Measurements from ENCODE around the gene WDR36.
"Not testable (repeated sequence)": the region's sequence is repeated elsewhere in the genome, so short reads cannot be mapped to it uniquely, and the experiment has no call there.

Gene WDR36

GRCh38 chr5:111138096-111138495 is 45.9 kb downstream of the WDR36 start:
- DNase-seq: no peak

- DNase-seq: not testable (repeated sequence)
Observed at GRCh38 chr5:111141471-111141870, 49.3 kb downstream of the WDR36 start.

- no peak for DNase-seq
Observed at GRCh38 chr5:111142932-111143331, 50.8 kb downstream of the WDR36 start.

GRCh38 chr5:111143910-111144309 is 51.8 kb downstream of the WDR36 start:
- DNase-seq: no peak

- DNase-seq: no peak
Observed at GRCh38 chr5:111144352-111144930, 52.3 kb downstream of the WDR36 start.

- no peak for DNase-seq
Observed at GRCh38 chr5:111146053-111146452, 53.9 kb downstream of the WDR36 start.

- DNase-seq: no peak
Observed at GRCh38 chr5:111147502-111147901, 55.4 kb downstream of the WDR36 start.

- DNase-seq: no peak
Observed at GRCh38 chr5:111151998-111152397, 59.9 kb downstream of the WDR36 start.

- no peak for DNase-seq
Observed at GRCh38 chr5:111153483-111153882, 61.3 kb downstream of the WDR36 start.

GRCh38 chr5:111153945-111154344 is 61.8 kb downstream of the WDR36 start:
- DNase-seq: no peak

- peak; percentile 1 to 15 for DNase-seq
Observed at GRCh38 chr5:111158105-111158744, 66.1 kb downstream of the WDR36 start.

GRCh38 chr5:111159845-111160244 is 67.7 kb downstream of the WDR36 start:
- DNase-seq: no peak

GRCh38 chr5:111163000-111163399 is 70.9 kb downstream of the WDR36 start:
- no peak for DNase-seq

GRCh38 chr5:111165058-111165457 is 72.9 kb downstream of the WDR36 start:
- DNase-seq: no peak

GRCh38 chr5:111167551-111167950 is 75.4 kb downstream of the WDR36 start:
- DNase-seq: no peak

GRCh38 chr5:111168608-111169007 is 76.5 kb downstream of the WDR36 start:
- DNase-seq: no peak

- DNase-seq: no peak
Observed at GRCh38 chr5:111169269-111169668, 77.1 kb downstream of the WDR36 start.

- no peak for DNase-seq
Observed at GRCh38 chr5:111170279-111170678, 78.1 kb downstream of the WDR36 start.

GRCh38 chr5:111172504-111172903 is 80.4 kb downstream of the WDR36 start:
- no peak for DNase-seq

- DNase-seq: no peak
Observed at GRCh38 chr5:111173476-111173875, 81.3 kb downstream of the WDR36 start.

Data from bone marrow (tissue), 2 donors.